GM12878 (cell line): ENCODE measurements around the gene FCHSD2. TPM values are rescaled to one million over a fixed set of nuclear protein-coding genes. Genes with fewer than 3 reads are reported as not detected.

Source experiments
- ATAC-seq: fragments of 200-7000 bp; cut with Tn5 transposase; 3 replicates; pipeline ENCODE4 v1.9.1; 2020; ENCODE audit warnings: mild to moderate bottlenecking, moderate library complexity
- BruUV-seq: library from RNA; stranded (reverse); fragments of 400-500 nt; replicated peaks from 2 replicates; lab custom pipeline; 2021; lab: Mats Ljungman, UMichigan
- CTCF ChIA-PET: fragments of 300-600 bp; sonication (Branson Sonifier 250); formaldehyde crosslinking; extraction: SDS; loops from one replicate; lab custom pipeline; 2021; ENCODE audit warnings: inconsistent platforms; lab: Yijun Ruan, JAX
- POLR2A ChIA-PET: fragments of 350-600 bp; formaldehyde crosslinking; extraction: SDS; loops from one replicate; lab custom pipeline; 2021; ENCODE audit warnings: inconsistent platforms; lab: Charles Lee
- RAD21 ChIA-PET: fragments of 300-600 bp; sonication (Branson Sonifier 250); formaldehyde crosslinking; loops from one replicate; lab custom pipeline; 2023; ENCODE audit warnings: antibody characterized with exemption; ENCODE audit not compliant: unreplicated experiment; lab: Charles Lee
- SMC1A ChIA-PET: fragments of 300-600 bp; sonication (Branson Sonifier 250); formaldehyde crosslinking; loops from one replicate; lab custom pipeline; 2023; ENCODE audit not compliant: unreplicated experiment, uncharacterized antibody; lab: Charles Lee
- DNase-seq: peaks from one replicate; pipeline ENCODE4 v3.0.0-alpha.2; 2011; ENCODE audit warnings: low read depth, low spot score
- FAIRE-seq: peaks from 3 replicates; lab custom pipeline; 2011; peaks lifted over from hg19 to GRCh38; lab: Jason Lieb, UNC
- H2AFZ ChIP-seq: 2 replicates; pipeline ENCODE4 v1.6.0; 2011; ENCODE audit warnings: low read depth, low read length, control low read depth; ENCODE audit not compliant: control insufficient read depth
- H3K27ac ChIP-seq: 2 replicates; pipeline ENCODE4 v1.5.1; 2011; ENCODE audit warnings: control low read depth; ENCODE audit not compliant: control insufficient read depth, insufficient read depth
- H3K27me3 ChIP-seq, 2 experiments: replicated peaks in 1 of 2; 2 replicates each; pipeline versions ENCODE4 v1.6.0 to v1.6.1; 2011; ENCODE audit warnings: low read length in 1 of 2; ENCODE audit not compliant: control insufficient read depth in 2 of 2, insufficient read depth in 2 of 2
- H3K36me3 ChIP-seq, 2 experiments: 2 replicates each; pipeline ENCODE4 v1.5.1; 2011; ENCODE audit warnings: low read length in 1 of 2; ENCODE audit not compliant: control insufficient read depth in 2 of 2, insufficient read depth in 2 of 2
- H3K4me1 ChIP-seq: 2 replicates; pipeline ENCODE4 v1.6.1; 2011; ENCODE audit warnings: mild to moderate bottlenecking, low read length, moderate library complexity, mixed read lengths; ENCODE audit not compliant: control insufficient read depth, insufficient read depth
- H3K4me2 ChIP-seq: 2 replicates; pipeline ENCODE4 v1.6.0; 2011; ENCODE audit warnings: control low read depth; ENCODE audit not compliant: control insufficient read depth, insufficient read depth
- H3K4me3 ChIP-seq: fragments of 200-600 bp; sonication (generic); 2 replicates; pipeline ENCODE4 v1.5.1; 2016
- H3K79me2 ChIP-seq: 2 replicates; pipeline ENCODE4 v1.6.0; 2011; ENCODE audit warnings: low read length; ENCODE audit not compliant: control insufficient read depth, insufficient read depth
- H3K9ac ChIP-seq: 2 replicates; pipeline ENCODE4 v1.8.0; 2011; ENCODE audit warnings: low read length, control low read depth, mixed read lengths; ENCODE audit not compliant: control insufficient read depth, insufficient read depth
- H3K9me3 ChIP-seq: replicated peaks from 3 replicates; pipeline ENCODE4 v1.5.1; 2011; ENCODE audit warnings: mild to moderate bottlenecking, low read length; ENCODE audit not compliant: control insufficient read depth, insufficient read depth
- H4K20me1 ChIP-seq: 2 replicates; pipeline ENCODE4 v1.6.0; 2011; ENCODE audit not compliant: control insufficient read depth, insufficient read depth
- ASH2L ChIP-seq: fragments of 300-600, 200-600 bp; sonication (generic); IDR thresholded peaks from 2 replicates; pipeline ENCODE4 v1.6.1; 2017; ENCODE audit warnings: low read depth, mild to moderate bottlenecking, borderline replicate concordance
- ATF3 ChIP-seq: IDR thresholded peaks from 2 replicates; pipeline ENCODE4 v1.6.1; 2011; ENCODE audit warnings: low read depth, mild to moderate bottlenecking, low read length, moderate library complexity, borderline replicate concordance; ENCODE audit errors: extremely low read depth
- CBX5 ChIP-seq: sonication (generic); IDR thresholded peaks from 2 replicates; pipeline ENCODE4 v1.6.1; 2016; ENCODE audit warnings: low read depth, moderate library complexity, mild to moderate bottlenecking, inconsistent platforms
- CHD2 ChIP-seq: IDR thresholded peaks from 2 replicates; pipeline ENCODE4 v1.6.1; 2011; ENCODE audit warnings: low read depth, low read length, improper control_type of control experiment, borderline replicate concordance
- FOXM1 ChIP-seq: IDR thresholded peaks from 2 replicates; pipeline ENCODE4 v1.6.1; 2012; ENCODE audit warnings: low read depth, mild to moderate bottlenecking, inconsistent platforms, low read length, moderate library complexity
- HDGF ChIP-seq: fragments of 450-650 bp; IDR thresholded peaks from 2 replicates; pipeline ENCODE4 v1.6.1; 2016; ENCODE audit warnings: antibody characterized with exemption
- KAT2A ChIP-seq: conservative IDR thresholded peaks from 2 replicates; pipeline ENCODE4 v1.6.1; 2011; ENCODE audit warnings: low read depth, low read length; ENCODE audit not compliant: control insufficient read depth
- LARP7 ChIP-seq: fragments of 450-650 bp; IDR thresholded peaks from 2 replicates; pipeline ENCODE4 v1.6.1; 2017; ENCODE audit warnings: mild to moderate bottlenecking
- MLLT1 ChIP-seq: fragments of 450-650 bp; IDR thresholded peaks from 2 replicates; pipeline ENCODE4 v1.6.1; 2016; ENCODE audit warnings: mild to moderate bottlenecking
- RUNX3 ChIP-seq: IDR thresholded peaks from 2 replicates; pipeline ENCODE4 v1.6.1; 2012; ENCODE audit warnings: low read length, inconsistent platforms
- SMC3 ChIP-seq: IDR thresholded peaks from 2 replicates; pipeline ENCODE4 v1.6.1; 2011; ENCODE audit warnings: low read length, improper control_type of control experiment, borderline replicate concordance
- ZNF592 ChIP-seq: fragments of 450-650 bp; IDR thresholded peaks from 2 replicates; pipeline ENCODE4 v1.6.1; 2017; ENCODE audit warnings: mild to moderate bottlenecking, moderate library complexity
- WGBS: methylation state at CpG from one replicate; pipeline ENCODE4 v1.1.6; 2016; ENCODE audit warnings: low lambda C conversion rate; ENCODE audit not compliant: insufficient replicate concordance, insufficient coverage; ENCODE audit errors: missing lambda C conversion rate; 5-methylcytosine and 5-hydroxymethylcytosine counted together
- in situ Hi-C: fragments of 300-500 bp; cut with MboI; formaldehyde crosslinking; loops from 9 replicates; pipeline ENCODE4 v1.14.3; 2018; ENCODE audit warnings: mixed read lengths
- intact Hi-C: fragments of 100-400 bp; cut with micrococcal nuclease; formaldehyde crosslinking; loops from one replicate; pipeline ENCODE4 v1.14.2; 2022; ENCODE audit not compliant: unreplicated experiment
- polyA plus RNA-seq, 11 experiments: library from polyadenylated mRNA; depleted of rRNA in 4 of 11; unstranded in 6 of 11; stranded (reverse) in 5 of 11; fragments of >200 nt; fragmentation: Nextera tagmentation in 4 of 11; fragmentation: Illumina TruSeq in 1 of 11; extraction: Ambion mirVana in 4 of 11; extraction: Trizol in 1 of 11; gene quantifications; 1 replicate in 1 of 11; 2 replicates in 10 of 11; pipeline versions ENCODE4 v1.2.1 to v1.2.3, GENCODE V29; 2011 to 2016; ENCODE audit warnings: inconsistent platforms in 2 of 11, missing spikeins in 2 of 11, low read depth in 1 of 11
- total RNA-seq, 4 experiments: library from RNA; depleted of rRNA in 3 of 4; stranded (reverse); fragments of >200 nt in 3 of 4; fragmentation: Illumina TruSeq in 1 of 4; extraction: Trizol in 1 of 4; gene quantifications; 2 replicates each; pipeline versions ENCODE4 v1.2.1 to v1.2.3, GENCODE V29; 2013 to 2021

The FCHSD2 gene
- total and polyA plus RNA-seq, 10 of the 15 experiments (the other 5 are each of a cell fraction or from before 2014, with no cell fraction given): 13.2 to 89.8 (median 47.8) TPM

- no peaks in the 10 kb centered on the region for H3K4me1 ChIP-seq
- RAD21 ChIA-PET: interaction anchor here (1.6 kb wide), 1 partner anchor 313 kb away, joined by 5 read pairs; no protein-coding TSS in a partner anchor
- TF ChIP-seq HDGF (no peak), KAT2A (no peak), CBX5 (no peak), ATF3 (no peak), CHD2 (no peak), ASH2L (no peak), FOXM1 (no peak), RUNX3 (no peak), LARP7 (no peak), SMC3 (no peak), MLLT1 (no peak), ZNF592 (no peak)
- TF ChIP-seq, all 136 proteins: peak for 0
- Histone ChIP-seq H3K9me3 (no peaks in the 10 kb centered on the region), H3K79me2 (no peaks in the 10 kb centered on the region), H2AFZ (no peak overlapping the region), H3K27me3 (no peaks in the 10 kb centered on the region), H3K27ac (no peak overlapping the region), H3K4me3 (no peak overlapping the region), H3K4me2 (no peak overlapping the region), H3K9ac (no peak overlapping the region), H4K20me1 (no peaks in the 10 kb centered on the region), H3K36me3 (peaks cover 0 to 17% of the 10 kb centered on the region in 2 experiments; a peak in 3 of 4 replicates)
- FAIRE-seq: no peak
- POLR2A ChIA-PET: interaction anchor here (0.6 kb wide), 3 partner anchors 90 to 389 kb away, joined by 3 to 8 read pairs (median 8); no protein-coding TSS in a partner anchor
- DNase-seq: no peak
- CTCF ChIA-PET: interaction anchor here (0.6 to 2.3 kb wide), 6 partner anchors 13 to 795 kb away, joined by 3 to 14 read pairs (median 4); partner anchors contain the start of gene STARD10
- BruUV-seq: TSS peak; percentile 24
- intact Hi-C loops: no loop called here
- WGBS: 96% methylated on average over 5 of the region's 5 CpGs
- in situ Hi-C loops: no loop called here
- ATAC-seq: no peak
- SMC1A ChIA-PET: interaction anchor here (0.9 to 1.9 kb wide), 8 partner anchors 9 to 313 kb away, joined by 3 to 6 read pairs (median 3); no protein-coding TSS in a partner anchor
These were observed 277.1 kb downstream of the FCHSD2 start for GRCh38 chr11:72864702-72865655.
